Activated CD8-positive, alpha-beta memory T cell treated with anti-CD3 and anti-CD28 coated beads for 36 hours (primary cell): ENCODE measurements around the gene STARD8. TPM values are rescaled to one million over a fixed set of nuclear protein-coding genes. Genes with fewer than 3 reads are reported as not detected.

Source experiments
- CTCF ChIA-PET: fragments of 350-600 bp; sonication (Branson Sonifier 250); formaldehyde crosslinking; loops from one replicate; lab custom pipeline; 2021; ENCODE audit warnings: antibody characterized with exemption; lab: Charles Lee
- POLR2A ChIA-PET: fragments of 350-600 bp; sonication (Branson Sonifier 250); formaldehyde crosslinking; loops from one replicate; lab custom pipeline; 2021; ENCODE audit warnings: antibody characterized with exemption; lab: Charles Lee
- total RNA-seq, 2 experiments: library from RNA; stranded (reverse); gene quantifications; one replicate each; pipeline ENCODE4 v1.2.3, GENCODE V29; 2021

Gene STARD8
- total RNA-seq, 2 experiments from 2014 or later, result 0.19 TPM

DNA sequence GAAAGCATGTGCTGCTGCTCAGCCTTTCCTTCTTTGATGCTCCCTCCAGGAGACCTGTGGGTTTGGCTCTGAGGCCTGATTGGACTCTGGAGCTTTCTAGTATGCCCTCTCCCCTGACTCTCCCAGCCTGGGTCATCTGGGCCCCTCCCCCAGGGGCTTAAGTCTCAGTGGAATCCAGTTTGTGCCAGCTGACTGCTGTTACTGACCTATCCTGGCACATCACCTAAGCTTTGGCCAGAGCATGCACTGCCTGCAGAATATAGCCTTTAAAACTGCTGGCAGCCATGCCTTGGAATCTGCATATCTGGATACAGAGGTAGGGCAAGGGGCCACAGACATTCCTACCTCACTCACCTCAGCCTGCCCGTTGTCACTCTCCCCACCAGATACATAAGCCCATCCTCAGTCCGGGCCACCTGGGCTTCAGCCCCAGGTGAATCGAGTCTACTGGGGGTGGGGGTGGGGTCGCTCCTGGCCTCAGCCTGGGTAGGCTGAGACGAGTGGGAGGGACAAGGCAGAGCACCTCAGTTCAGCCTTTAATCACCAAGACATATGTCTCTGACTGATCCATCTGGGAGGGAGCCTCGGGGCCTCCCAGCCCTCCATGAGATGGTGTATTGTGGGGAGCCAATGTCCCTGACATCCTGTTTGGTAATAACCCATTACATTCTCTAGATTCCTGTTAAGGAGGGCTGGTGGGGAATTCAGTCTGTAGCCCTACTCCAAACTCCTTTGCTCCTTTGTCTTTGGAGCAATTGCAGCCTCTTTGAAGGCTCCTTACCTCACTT, 61.2 kb downstream of the STARD8 start:
- ChIA-PET CTCF (no interaction called here), POLR2A (no interaction called here)

DNA sequence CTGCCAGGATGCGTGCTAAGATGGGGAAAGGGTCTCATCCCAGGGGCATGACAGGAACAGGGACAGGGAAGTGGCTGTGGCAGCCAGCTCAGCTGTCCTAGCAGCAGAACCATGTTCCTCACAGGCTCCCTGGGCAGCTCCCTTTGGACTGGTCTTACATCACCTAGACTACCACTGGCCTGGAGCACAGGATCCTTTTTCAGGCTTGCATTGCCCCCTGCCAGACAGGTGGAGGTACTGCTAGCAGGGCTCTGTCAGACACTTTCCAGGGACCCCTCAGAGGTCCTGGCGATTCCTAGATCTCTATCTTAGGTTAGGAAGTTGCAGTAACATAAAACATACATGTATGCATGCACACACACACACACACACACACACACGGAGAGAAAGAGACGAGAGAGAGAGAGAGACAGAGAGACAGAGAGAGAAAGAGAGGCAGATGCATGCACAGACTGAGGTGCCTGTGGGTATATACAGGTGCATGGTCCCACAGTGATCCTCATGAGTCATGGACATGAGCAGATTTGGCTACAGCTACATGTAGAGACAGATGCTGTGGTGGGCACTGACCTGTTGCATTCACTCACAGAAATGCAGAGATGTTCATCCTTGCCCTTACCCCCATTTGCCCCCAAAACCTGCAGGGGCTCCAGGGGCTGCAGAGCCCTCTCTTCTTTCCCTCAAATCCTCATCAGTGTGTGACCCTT, 63.6 kb downstream of the STARD8 start:
- CTCF ChIA-PET, result no interaction called here
- POLR2A ChIA-PET, result no interaction called here

DNA sequence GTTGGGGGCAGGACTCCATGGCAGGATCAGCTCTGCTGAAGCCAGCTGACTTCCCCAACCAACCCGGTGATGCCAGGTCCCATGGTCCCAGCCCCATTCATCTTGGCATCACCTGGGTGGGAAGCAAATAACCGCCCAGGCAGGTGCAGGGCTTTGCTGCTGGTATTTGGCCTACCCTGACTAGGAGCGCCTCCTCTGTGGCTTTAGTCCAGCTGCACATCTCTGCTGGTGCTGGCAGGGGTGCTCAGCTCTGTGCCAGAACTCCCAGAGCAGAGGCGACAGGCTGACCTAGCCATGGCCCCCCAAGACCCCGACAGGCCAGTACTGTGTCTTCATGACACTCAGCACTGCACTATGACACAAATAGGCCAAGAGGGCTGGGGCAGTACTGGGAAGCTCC, 64.4 kb downstream of the STARD8 start:
- CTCF ChIA-PET, result no interaction called here
- POLR2A ChIA-PET, result no interaction called here

DNA sequence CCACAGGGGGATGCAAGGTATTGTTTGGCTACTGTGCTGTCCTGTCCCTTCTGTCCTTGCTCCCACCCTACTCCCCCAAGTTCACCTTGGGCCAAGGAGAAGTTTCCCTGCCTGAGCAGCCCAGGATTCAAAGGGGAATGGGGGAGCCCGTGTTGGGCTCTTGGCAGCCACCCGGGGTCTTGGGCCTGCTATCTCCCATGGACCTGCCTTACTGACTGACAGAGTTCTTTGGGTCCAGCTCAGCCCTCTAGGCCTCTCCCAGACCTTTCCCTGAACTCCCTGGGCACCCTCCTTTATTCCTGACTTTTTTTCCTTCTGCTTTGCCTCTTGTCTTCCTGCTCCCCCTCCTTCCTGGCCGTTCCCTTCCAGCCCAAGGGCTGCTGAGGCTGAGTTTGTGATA, 67.4 kb downstream of the STARD8 start:
- ChIA-PET CTCF (no interaction called here), POLR2A (no interaction called here)

DNA sequence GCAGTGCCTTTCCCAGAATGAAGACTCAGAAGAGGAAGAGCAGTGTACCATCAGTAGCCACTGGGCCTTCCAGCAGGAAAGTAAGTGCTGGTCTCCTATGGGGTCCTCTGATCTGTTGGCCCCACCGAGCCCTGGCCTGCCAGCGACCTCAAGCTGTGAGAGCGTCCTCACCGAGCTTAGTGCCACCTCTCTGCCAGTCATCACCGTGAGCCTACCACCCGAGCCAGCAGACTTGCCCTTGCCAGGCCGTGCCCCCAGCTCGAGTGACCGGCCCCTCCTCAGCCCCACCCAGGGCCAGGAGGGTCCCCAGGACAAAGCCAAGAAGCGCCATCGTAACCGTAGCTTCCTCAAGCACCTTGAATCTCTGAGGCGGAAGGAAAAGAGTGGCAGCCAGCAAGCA, 69.7 kb downstream of the STARD8 start:
- CTCF ChIA-PET, result no interaction called here
- POLR2A ChIA-PET, result no interaction called here

DNA sequence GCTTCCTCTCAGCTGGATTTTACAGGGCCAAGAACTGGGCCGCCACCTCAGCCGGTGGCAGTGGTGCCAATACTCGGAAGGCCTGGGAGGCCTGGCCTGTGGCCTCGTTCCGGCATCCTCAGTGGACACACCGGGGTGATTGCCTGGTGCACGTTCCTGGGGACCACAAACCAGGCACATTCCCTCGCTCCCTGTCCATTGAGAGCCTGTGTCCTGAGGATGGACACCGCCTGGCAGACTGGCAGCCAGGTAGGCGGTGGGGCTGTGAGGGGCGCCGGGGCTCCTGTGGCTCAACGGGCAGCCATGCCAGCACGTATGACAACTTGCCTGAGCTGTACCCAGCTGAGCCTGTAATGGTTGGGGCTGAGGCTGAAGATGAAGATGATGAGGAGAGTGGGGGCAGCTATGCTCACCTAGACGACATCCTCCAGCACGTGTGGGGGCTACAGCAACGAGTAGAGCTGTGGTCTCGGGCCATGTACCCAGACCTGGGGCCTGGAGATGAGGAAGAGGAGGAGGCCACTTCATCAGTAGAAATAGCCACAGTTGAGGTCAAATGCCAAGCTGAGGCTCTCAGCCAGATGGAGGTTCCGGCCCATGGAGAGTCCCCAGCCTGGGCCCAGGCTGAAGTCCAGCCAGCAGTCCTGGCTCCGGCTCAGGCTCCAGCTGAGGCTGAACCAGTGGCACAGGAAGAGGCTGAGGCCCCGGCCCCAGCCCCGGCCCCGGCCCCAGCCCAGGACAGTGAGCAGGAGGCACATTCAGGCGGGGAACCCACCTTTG, 70.4 kb downstream of the STARD8 start:
- CTCF ChIA-PET, result no interaction called here
- POLR2A ChIA-PET, result no interaction called here

DNA sequence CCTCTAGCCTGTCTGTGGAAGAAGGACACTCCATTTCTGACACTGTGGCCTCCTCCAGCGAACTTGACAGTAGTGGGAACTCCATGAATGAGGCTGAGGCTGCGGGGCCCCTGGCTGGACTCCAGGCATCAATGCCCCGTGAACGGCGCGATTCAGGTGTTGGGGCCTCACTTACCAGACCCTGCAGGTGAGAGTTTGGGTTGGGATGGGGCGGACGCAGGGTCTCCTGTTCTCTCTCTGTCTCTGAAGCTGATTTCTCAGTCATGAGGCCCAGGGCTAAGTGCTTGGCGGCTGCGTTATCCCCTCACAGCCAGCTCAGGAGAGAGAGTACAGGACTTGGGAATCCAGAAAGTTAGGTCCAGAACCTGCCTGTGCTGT, 71.0 kb downstream of the STARD8 start:
- CTCF ChIA-PET, result no interaction called here
- POLR2A ChIA-PET, result no interaction called here

DNA sequence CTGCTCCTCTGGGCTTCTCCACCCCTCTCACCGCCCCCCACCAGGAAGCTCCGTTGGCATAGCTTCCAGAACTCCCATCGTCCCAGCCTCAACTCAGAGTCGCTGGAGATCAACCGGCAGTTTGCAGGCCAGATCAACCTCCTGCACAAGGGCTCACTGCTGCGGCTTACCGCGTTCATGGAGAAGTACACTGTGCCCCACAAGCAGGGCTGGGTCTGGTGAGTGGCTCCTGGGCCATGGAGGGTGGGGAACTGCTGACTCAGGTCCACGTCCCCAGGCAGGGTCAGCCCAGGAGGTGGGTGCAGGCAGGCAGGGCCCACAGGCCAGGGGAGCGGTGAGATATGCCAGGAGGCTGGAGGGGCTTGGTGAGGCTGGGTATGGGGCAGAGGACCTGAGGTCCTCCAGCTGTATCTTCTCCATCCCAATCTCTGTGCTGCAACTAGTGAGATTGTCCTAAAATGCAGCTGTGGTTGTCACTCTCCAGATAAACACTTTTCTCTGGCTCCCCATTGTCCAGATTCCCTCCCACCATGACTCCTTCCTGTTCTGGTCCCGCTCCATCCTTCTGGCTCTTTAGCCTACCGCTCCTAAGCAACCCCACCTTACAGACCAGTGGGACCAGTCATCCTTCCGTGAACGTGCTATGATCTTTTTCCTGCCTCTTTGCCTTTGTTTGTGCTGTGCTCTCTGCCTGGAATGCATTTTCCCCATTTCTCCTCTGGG, 71.9 kb downstream of the STARD8 start:
- CTCF ChIA-PET, result no interaction called here
- POLR2A ChIA-PET, result no interaction called here

DNA sequence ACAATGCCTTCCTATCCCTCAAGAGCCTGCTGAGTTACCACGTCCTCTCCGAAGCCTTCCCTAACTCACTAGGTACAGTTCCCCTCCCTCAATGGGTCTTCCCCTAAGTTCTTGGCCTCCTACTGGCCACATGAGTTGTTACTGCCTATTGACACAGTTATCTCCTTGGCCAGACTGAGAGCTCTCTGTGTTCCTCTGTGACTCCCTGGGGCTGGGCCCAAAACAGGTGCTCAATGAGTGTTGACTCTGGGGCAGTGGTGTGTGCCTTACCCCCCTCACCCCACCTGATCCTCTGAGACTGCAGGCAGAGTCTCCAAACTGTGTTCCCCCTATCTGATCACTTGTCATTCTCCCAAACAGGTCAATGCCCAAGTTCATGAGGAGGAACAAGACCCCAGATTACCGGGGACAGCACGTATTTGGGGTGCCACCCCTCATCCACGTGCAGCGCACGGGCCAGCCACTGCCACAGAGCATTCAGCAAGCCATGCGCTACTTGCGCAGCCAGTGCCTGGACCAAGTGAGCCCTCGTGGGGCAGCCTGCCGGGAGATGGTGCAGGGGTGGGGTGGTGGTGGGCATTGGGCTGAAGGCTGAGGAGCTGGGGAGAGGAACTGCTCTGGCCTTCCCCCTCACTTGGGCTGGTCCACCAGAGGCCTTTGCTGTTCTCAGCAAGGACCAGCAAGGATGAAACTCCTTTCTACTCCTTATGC, 72.6 kb downstream of the STARD8 start:
- POLR2A ChIA-PET, result no interaction called here
- CTCF ChIA-PET, result no interaction called here

DNA sequence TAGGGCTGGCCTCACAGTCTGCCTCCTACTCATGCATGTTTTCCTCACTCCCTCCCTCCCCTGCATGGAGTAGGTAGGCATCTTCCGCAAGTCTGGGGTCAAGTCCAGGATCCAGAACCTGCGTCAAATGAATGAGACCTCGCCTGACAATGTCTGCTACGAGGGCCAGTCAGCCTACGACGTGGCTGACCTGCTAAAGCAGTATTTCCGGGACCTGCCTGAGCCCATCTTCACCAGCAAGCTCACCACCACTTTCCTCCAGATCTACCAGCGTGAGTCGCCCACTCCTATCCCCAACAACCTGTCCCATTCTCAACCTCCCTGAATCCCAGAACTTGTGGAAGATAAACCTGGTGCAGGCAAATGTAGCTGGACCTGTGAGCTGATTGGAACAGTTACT, 73.4 kb downstream of the STARD8 start:
- POLR2A ChIA-PET, result no interaction called here

DNA sequence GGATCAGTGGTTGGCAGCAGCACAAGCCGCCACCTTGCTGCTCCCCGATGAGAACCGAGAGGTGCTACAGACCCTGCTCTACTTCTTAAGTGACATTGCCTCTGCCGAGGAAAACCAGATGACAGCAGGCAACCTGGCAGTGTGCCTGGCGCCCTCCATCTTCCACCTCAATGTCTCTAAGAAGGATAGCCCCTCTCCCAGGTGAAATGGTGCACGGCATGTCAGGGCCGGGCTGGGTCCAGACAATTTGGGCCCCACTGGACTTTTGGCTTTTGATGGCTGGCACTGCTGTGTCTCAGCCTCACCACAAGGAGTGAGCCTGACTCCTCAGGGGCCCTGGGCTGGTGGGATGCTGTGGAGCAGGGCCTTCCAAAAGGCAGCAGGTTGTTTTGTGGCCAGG, 74.1 kb downstream of the STARD8 start:
- CTCF ChIA-PET, result no interaction called here
- POLR2A ChIA-PET, result no interaction called here

More for the DNA sequence above, 73.4 kb downstream of the STARD8 start:
- CTCF ChIA-PET, result no interaction called here

DNA sequence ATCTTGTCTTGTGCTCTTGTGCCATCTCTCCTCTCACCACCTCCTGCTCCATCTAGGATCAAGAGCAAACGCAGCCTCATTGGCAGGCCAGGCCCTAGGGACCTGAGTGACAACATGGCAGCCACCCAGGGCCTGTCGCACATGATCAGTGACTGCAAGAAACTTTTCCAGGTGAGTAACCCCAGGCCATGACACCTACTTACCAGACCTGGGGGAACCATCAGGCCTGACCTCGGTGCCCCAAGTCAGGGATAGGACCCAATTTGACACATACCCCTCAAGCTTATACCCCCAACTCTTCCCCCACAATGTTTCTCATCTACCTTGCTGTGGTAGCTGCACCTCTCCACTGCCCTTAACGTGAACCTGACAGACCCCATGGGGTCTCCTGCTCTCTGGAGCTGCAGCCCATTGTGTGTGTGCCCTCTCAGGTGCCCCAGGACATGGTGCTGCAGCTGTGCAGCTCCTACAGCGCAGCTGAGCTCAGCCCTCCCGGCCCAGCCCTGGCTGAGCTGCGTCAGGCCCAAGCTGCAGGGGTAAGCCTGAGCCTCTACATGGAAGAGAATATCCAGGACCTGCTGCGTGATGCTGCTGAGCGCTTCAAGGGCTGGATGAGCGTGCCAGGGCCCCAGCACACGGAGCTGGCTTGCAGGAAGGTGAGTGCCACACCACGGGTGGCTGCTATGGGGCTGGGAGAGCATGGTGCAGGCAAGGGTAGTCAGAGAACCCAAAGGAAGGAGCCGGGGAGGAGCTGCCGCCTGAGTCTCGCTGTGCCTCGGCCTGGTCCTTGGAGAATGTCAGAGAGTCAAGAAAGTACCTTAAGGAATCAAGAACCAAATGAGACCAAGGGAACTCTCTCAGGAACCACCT, 74.8 kb downstream of the STARD8 start:
- POLR2A ChIA-PET, result no interaction called here

DNA sequence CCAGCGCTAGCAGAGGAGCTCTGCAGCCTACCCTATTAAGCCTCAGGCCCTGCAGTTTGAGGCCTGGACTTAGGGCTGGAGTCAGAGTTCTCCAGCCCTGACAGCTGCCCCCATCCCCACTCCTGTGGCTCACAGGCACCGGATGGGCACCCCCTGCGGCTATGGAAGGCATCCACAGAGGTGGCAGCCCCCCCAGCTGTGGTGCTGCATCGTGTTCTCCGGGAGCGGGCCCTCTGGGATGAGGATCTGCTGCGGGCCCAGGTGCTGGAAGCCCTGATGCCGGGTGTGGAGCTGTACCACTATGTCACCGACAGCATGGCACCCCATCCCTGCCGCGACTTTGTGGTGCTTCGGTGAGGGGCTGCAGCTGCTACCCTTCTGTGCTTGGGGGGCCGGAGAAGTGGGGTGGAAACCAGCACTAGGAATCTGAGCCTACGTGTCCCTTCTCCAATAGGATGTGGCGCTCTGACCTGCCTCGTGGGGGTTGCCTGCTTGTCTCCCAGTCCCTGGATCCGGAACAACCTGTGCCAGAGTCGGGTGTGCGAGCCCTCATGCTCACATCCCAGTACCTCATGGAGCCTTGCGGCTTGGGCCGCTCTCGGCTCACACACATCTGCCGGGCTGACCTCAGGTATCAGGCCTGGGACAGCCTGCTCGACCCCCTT, 76.2 kb downstream of the STARD8 start:
- ChIA-PET CTCF (no interaction called here), POLR2A (no interaction called here)

More for the DNA sequence above, 74.8 kb downstream of the STARD8 start:
- CTCF ChIA-PET, result no interaction called here

DNA sequence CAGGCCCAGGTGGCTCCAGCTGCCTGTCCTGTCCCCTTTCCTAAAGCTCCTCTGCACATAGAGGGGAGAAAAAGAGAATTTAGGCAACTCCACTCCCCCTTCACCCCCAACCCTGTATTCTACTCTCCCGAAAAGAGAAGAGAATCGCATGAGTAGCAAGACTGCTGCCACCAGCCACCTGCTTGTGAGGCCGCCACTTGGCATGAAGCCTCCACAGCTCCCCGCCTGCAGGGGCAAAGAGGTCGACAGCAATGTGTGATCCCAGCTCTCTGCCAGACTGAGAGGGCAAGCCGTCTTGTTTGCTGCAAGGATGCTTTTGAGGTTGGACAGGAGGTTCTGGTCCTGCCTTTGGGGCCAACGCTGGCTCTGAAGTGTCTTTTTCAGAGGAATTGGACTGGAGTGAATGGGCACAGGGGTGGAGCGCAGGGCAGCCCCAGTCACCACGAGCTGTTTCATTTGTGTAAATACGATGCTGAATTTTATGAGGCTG, 77.1 kb downstream of the STARD8 start:
- POLR2A ChIA-PET, result no interaction called here
- CTCF ChIA-PET, result no interaction called here

DNA sequence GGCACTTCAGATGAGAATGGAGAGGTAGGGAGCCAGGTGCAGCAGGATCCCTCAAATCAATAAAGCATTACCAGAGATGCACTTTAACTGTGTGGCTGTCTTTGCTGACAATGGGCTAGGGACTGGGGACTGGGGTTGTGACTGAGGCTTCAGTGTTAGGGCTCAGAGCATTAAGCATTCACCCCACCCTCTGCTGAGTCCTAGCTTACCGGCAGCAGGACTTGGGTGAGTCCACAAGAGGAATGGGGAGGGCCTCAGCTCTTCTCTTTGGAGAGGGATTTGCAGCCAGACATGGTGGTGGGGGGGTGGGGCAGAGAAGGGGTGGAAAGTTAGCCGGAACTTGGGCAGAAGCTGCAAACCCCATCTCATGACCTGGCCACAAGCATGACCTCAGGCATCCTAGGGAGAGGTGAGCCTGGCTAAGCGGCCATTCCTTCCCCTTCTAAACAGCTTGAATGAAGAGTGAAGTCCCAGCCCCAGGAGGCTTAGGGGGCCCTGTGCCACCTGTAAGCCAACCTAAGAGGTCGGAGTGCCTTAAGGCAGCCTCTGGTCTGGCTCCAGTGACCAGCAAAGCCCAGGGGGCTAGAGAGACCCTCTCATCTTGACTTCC, 78.4 kb downstream of the STARD8 start:
- ChIA-PET POLR2A (no interaction called here), CTCF (no interaction called here)

DNA sequence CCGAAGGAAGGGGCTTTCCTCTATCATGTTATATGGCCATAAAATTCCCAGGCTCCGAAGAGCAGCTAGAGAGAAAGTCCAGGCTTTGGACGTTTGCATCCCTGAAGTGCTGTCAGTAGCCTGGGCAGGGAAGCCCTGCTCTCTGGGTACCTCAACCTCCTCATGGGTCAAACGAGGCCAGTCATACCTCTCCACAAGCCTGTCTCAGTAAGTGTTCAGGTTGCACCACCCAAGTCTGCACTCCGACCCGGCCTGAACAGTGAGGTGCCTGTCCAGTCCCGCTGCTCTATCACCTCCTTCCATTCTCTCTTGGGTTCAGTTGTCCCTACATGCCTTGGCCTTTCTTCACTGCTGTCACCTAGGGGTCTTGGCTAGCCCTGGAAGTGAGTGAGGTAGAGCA, 78.9 kb downstream of the STARD8 start:
- CTCF ChIA-PET, result no interaction called here
- POLR2A ChIA-PET, result no interaction called here

DNA sequence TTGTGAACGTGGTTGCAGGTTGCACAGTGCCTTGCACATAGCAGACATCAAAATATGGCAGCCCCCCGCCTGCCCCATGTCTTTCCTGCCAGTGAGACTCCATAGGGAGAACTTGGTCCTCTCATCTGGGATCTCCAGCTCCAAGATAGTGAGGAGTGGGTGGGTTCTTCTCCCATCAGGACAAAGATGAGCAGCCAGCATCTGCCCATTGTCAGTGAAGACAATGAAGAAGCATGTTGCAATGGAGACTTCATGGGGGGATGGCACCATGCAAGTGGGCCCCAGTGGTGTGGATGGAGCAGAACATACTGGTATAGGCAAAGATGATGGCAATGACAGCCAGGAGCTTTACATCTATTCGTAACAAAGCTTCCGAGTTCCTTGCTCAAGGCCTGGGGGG, 80.2 kb downstream of the STARD8 start:
- ChIA-PET CTCF (no interaction called here), POLR2A (no interaction called here)
